ENCODE data around the gene SPAG6.
"Not testable (repeated sequence)": the region's sequence is repeated elsewhere in the genome, so short reads cannot be mapped to it uniquely, and the experiment has no call there.

SPAG6 gene

DNA sequence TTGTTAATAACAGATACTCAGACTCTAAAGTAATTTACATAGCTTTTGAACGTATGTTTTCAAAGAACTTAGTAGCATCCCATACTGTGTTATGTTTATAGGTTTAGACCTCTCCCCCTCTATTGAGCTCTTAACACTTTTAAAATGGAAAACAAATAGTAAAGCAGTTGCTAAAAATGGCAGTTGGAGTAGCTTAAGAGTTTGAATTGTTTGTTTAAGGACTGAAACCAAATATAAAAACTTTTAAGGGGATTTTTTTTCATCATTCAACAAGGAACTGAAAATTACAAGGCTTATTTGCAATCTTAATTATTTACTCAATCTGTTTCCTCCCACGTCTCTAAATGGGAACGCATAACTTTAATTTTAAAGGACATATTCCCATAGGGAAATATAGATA lies 1.6 kb upstream of the SPAG6 start:
- DNase-seq, result no peak

DNA sequence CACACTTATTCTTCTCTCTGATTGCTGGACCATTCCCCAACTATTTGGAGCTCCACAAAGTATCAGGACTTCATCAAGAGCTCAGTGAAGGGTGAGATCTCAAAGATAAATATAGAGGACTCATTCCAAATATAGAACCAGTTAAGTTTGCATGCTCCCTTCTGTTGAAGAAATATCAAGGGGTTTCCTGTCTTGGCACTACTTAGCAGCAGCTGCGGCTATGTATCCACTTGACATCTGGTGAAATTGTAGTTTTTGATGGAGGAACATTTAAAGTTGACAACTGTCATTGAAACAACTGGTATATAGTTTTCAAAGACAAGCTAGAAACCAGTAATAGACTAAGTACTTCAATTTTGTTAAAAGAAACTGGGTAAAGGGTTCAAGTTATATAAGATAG lies 1.0 kb upstream of the SPAG6 start:
- DNase-seq, result no peak

DNA sequence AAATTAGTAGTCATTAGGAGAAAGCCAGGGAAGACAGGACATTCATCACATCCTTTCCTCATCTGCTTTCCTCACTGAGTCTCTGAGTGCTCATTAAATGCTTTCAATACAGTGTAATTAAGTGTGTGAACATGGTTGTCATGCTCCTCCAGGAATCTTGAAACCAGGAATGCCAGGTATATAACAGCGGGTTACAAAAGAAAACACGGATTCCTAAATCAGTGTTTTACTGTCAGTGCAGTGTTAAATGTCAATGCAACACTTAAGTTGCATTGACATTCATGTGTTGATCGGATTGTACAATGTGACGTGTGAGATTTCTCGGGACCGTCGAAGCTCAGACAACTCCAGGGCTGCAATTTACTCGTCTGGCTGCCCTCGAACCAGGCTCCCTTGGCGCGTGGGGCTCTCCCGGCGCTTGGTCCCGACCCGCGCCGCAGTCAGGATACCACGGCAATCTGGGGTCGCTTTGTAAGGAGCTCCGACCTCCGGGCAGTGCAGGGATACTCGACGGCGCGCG lies 455 bp upstream of the SPAG6 start:
- no peak for DNase-seq

DNA sequence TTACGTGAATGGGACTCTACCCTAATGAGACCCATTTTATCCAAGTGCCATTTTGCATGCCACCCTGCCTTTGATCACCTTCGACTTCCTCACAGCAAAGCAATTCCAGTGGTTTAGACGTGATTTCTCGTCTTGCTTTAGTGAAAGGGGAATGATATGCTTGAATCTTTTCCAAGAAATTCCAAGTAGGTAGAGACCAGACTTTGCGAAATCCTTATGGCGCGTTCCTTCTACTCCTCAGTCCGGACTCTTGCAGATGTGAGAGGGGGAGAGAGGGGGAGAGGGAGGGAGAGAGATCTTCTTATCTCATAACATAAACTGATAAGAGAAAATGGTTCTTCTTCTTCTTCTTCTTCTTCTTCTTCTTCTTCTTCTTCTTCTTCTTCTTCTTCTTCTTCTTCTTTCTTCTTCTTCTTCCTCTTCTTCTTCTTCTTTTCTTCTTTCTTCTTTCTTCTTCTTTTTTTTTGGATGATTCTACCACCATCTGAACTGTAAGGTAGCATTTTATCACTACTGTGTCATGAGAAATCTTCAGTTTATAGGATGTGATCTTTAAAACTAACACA lies 883 bp downstream of the SPAG6 start:
- no peak for DNase-seq

DNA sequence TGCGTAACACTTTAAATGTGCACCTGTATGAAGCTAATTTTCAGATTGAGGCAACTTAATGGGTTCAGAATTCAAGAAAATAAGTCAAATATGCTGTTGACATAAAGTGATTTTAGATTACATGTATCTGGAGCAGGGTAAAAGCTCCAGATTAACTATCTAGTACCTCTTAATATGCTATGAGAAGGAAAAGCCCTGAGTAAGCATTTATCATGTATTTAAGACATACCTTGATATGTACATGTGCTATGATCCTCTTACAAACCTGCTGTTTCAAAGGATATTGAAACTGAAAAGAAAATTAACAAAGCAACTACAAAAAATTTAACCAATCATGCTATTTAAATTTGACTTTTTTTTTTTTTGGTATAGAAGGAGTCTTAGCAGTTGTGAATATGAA lies 4.5 kb downstream of the SPAG6 start:
- DNase-seq, result no peak

DNA sequence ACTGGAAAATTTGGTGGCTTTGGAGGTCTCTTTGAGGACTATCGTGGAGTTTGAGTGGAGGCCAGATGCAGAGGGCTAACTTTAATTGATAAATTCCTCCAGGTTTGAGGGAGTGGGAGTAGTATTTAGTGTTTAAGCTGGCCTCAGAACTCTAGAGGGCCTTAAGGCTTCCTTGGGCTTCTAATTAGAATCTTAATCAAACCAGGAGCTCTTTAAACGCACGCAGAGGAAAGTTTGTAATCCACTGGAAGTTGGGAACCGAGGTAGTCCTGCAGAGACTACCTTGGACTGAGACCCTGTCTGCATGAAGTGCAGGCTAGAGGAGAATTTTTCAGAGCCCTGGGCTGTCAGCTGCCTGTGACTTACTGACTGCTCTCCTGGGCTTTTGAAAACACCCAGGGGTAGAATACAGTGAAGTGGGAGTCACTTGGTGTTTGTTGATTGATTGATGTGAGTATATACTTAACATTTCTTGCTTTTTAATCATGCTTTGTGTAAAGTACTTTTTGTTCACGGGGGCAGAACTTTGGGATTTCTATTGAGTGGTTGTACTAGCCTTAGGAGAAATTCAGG lies 5.9 kb downstream of the SPAG6 start:
- no peak for DNase-seq

DNA sequence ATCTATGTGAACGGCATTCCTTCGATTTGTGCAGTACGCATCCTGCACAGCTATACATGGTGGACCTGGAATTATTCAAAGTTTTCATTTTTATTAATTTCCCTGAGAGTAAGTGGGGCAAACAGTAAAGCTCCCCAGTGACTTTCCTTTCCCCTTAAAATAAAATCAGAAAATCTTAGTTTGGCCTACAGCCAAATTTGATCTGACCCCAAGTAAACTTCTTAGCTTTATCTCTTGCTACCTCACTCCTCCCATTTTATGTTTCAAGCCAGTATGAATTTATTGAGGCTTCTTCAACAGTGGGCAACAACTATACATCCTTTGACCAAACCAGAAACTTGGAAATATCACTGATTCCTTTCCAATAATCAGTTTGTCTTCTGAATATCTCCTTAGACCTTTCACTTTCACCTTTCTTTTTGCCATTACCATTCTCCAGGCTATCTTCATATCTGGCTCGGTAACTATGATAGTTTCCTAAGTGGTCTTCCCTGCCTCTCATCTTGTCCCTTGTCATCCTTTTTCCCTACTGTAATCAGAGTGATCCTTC lies 11.1 kb downstream of the SPAG6 start:
- no peak for DNase-seq

DNA sequence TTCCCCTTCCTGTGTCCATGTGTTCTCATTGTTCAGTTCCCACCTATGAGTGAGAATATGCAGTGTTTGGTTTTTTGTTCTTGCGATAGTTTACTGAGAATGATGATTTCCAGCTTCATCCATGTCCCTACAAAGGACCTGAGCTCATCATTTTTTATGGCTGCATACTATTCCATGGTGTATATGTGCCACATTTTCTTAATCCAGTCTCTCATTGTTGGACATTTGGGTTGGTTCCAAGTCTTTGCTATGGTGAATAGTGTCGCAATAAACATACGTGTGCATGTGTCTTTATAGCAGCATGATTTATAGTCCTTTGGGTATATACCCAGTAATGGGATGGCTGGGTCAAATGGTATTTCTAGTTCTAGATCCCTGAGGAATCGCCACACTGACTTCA lies 12.5 kb downstream of the SPAG6 start:
- not testable (repeated sequence) for DNase-seq

DNA sequence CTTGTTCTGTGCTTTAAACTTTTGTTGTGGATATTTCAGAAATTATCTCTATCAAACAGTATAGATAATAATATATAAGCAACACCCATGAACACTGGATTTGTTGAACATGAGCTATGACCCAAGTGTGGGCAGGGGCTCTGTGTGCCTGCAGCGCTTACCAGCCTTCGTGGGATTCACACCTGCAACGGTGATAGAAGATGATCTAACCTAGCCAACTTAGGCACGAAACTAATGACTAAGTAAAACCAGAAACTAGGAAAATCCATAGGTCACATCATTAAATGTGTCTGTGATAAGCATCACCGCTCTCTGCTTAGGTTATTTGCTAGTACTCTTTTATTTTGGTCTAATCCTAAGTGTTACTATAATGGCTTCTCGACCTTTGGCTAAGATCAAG lies 18.0 kb downstream of the SPAG6 start:
- DNase-seq, result no peak

DNA sequence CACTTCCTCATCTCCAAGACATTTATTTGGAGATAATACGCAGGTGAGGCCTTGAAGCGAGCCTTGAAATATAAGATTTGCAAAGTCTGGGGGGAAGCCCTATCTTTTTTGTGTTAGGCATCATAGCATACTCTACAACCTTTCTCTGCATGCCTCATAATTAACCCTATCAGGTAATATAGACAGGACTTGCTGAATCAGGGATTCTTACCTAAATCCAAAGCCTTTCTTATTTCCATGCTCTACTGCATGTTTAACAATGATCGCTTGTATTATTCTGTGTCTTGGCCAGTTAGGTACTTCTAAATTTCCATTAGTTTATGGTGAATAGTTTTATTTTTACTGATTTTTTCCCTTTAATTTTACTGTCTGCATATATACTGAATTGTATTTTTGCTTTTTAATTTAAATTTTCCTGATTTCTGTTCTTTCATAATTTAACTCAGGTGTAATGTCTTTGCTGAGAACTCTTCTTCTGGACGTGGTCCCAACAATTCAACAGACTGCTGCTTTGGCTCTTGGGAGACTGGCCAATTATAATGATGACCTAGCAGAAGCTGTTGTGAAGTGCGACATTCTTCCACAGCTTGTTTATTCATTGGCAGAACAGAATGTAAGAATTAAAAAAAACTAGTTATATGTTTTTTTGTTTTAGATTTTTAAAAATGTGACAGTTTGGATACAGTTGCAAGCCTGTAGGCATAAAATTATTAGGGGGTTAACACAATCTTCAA lies 19.3 kb downstream of the SPAG6 start:
- no peak for DNase-seq

DNA sequence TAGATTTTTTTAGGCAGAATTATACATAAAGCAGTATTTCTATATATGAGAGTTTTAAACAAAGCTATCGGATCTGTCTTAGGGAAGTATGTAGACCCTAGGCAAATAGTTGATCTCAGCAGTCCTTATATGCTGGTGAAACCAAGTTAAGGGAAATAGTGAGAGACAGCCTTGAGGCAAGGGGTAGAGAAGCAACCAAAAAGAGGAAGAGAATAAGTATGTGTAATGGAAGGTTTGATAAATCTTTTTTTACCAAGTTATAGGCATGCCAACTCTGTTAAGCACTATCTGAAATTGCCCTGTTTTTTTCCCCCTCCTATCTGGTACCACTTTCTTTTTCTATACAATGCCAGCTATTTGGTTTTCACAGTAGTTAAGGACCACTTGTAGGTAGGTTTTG lies 19.9 kb downstream of the SPAG6 start:
- no peak for DNase-seq

DNA sequence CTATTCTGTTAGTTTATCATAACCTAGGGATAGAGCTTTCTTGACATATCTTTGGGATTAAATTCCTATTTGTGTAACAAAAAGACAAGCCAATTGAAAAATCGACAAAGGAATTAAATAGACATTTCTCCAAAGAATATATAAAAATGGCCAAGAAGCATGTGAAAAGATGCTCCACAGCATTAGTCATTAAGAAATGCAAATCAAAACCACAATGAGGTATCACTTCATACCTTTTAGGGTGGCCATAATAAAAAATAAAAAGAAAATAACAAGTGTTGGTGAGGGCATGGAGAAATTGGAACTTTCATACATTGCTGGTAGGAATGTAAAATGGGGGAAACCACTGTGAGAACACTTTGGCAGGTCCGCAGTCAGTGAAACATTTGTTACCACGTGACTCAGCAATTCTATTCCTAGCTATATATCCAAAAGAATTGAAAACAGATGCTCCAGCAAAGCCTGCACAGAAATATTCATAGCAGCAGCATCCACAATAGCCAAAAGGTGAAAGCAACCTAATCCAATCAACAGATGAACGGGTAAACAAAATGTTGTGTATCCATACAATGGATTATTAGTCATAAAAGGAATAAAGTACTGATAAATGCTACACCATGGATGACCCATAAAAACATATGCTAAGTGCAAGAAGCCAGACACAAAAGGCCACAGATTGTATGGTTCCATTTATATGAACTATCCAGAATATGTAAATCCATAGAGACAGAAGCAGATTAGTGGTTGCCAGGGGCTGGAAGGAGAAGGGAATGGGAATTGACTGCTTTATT lies 20.5 kb downstream of the SPAG6 start:
- DNase-seq, result no peak

DNA sequence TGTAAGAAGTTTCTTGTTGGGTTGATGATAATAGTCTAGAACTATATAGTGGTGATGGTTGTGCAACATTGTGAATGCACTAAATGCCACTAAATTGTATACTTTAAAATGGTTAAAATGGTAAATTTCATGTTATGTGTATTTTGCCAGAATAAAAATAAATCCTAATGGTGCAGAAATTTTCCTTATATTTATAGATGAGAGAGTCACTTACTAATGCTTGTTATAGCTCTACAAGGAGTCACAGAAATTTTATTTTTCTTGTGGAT lies 21.1 kb downstream of the SPAG6 start:
- no peak for DNase-seq

DNA sequence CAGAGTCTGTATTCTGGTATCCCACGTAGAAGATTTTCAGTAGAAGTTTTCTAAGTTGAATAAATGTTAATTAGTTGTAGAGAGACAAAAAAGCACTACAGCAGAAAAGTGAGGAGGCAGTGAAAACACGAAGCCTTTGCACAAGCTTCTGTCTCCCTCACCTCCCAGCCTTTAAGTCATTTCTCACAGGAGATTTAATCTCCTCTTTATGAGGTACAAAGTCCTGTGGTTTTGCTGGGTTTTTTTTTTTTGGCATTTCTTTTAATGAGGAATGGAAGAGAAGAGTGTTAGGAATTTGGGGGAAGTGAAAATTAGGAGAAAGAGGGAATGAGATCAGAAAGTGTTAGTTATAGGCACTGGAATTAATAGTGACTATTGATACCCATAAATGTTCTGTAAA lies 21.5 kb downstream of the SPAG6 start:
- no peak for DNase-seq

DNA sequence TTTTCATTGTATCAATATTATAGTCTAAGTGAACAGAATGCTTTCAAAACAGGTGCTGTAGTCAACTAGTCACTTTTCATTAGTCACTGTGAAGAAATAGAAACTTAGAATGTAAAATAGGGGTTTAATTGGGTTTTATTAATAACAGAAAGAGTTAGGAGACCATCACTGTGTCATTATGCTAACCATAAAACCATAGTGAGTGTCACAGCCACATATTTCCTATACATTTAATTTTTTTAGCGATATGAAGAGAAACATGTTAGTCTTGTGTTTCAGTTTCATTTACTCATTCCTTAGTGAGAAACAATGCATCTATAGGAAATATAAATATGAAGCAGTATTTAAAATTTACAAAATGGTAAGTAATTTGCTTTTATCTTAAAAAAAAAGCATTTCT lies 22.2 kb downstream of the SPAG6 start:
- DNase-seq, result no peak

DNA sequence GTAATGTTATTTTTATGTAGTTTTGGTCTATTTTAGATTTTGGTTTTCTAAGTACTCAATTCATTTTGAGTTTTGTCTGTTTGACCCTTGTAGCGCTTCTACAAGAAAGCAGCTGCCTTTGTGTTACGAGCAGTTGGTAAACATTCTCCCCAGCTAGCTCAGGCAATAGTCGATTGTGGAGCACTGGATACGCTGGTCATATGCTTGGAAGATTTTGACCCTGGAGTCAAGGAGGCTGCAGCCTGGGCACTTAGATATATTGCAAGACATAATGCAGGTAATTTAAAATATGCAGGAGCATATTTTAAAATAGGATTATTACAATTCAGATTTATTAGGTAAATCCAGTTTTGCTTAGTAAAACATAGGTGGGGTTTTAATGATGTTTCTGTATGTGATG lies 23.1 kb downstream of the SPAG6 start:
- no peak for DNase-seq

DNA sequence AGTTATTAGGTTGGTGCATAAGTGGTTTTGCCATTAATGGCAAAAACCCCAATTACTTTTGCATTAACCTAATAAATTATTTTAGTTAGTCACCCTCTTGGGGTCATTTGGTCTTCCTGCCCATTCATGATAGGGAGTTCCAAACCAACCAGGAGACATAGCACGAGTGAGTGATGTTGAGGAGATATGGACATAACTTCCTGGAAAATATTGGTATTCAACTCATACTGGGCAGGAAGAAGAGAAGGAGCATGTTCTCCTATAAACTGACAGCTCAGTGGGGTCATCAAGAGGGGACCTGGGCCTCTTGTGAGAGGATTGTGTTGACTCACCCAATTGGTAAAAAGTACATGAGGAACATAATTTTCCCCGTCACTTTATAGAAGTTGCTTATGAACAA lies 23.7 kb downstream of the SPAG6 start:
- no peak for DNase-seq

DNA sequence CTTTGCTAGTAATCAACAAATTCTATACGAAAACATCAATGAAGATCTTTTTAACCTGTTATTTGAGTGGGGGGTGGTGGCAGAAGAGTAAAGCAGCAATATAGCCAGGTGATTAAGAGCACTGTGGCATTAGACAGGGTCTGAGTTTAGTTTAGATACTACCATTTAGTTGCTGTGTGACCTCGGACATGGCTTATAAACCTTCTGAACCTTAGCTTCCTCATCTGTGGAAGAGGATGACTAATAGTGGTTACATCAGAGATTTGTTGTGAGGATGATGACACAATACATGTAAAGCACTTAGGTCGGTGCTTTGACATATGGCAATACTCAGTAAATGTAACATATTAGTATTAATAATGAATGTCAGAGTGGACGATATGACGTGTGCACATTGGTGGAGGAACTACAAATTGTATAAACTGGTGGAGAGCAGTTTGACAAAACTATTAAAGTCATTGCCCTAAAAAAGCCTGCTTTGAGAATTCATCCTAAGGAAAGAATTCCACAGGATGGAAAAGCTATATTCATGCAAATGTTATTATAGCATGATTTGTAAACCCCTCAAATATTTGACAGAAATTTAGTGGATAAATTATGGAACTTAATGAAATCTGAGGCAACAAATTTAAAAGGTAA lies 24.3 kb downstream of the SPAG6 start:
- no peak for DNase-seq

DNA sequence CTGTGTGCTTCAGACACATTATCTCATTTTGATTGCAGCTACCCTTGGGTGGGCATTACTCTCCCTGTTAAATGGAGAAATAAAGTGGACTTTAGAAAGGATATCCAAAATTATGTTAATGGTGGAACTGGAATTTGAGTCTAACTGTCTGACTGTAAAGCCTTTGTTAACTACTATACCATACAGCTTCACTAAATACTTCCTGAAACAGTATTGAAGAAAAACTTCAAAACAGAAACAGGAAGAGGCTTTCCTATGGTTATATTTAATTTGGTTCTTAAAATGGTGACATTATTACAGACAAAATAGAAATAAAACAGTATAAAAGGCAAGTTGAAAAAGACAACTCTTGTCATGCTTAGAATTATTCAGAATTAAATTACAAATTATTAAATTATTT lies 25.0 kb downstream of the SPAG6 start:
- no peak for DNase-seq

DNA sequence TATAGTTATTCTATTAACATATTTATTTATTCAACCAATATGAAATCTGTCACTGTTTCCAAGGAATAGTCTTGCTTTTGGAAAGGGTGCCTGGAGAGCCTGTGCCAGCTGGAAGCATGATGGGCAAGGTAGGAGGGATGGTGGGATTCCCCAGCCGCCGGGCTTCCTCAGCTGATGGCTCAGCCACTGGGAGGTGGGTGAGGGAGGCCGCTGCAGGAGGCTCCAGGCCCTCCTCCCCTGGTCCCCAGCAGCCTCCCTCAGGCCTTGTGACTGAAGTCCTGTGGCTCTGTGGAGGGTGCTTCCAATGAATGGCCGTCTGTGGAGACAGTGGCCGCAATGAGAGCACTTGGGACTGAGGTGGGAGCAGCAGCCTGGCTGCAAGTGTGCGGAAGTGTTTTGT lies 27.0 kb downstream of the SPAG6 start:
- DNase-seq, result no peak

DNA sequence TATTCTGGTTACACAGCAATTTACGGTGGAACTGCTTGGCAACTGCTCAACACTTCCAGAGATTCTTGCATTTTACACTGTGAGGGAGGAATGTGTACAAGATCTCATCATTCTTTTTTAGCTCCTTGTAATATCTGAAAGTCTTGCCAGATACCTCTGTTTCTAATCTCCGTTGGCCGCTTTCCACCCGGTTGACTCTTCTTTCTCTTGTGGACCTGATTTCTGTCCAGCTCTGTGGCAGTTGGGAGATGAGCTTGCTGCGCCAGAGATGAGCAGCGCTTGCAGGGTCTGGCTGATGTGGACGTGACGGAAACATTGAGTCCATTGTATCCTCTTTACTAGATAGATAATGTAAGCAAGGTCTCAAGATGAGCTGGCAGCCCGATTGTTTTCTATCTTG lies 27.6 kb downstream of the SPAG6 start:
- DNase-seq, result no peak

DNA sequence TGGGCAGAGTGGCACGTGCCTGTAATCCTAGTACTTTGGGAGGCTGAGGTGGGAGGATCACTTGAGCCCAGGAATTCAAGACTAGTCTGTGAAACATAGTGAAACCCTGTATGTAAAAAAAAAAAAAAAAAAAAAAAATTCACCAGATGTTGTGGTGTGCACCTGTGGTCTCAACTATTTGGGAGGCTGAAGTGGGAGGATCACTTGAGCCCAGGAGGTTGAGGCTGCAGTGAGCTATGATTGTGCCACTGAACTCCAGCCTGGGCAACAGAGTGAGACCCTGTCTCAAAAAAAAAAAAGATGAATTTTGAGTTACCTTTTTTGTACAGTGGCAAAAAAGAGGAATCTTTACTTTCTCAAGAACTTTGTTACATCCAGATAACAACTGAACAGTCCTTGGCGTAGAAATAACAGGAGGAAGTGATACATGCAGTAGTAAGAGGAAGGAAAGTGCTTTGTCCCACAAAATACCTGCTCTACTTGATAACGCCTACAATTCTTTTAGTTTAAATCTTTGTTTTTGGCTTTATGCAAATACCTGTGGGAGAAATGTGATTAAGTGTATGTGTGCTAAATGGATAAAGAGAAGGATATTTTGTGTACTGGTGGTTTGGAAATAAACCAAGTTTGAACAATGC lies 29.3 kb downstream of the SPAG6 start:
- DNase-seq, result no peak

DNA sequence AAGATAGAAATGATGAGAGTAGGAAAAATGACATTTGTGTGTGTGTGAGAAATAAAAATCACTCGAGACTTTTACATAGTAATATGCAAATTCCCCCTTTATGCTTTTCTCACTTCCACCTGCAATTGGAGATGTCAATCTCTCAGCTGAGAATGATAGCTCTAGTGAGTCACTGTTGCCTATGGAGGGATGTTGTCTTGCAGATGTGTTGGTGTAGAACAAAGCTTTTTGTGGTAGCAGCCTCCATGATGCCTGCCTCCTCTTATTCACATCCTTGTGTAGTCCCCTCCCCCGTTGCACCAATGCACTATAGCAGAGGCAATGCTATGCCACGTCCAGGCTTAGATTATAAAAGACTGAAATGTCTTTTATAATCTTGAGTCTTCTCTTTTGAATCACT lies 33.8 kb downstream of the SPAG6 start:
- no peak for DNase-seq
